ENCODE results near the gene AUTS2.

- TF ChIP-seq CTCF (IDR thresholded peaks at IDR 0.05; ENCODE audit: low read length) (no peak), EZH2 (IDR thresholded peaks at IDR 0.05; ENCODE audit: borderline replicate concordance, low read length) (no peak)
Observed at GRCh38 chr7:70032649-70033048, 434.4 kb downstream of the AUTS2 start.

Measured in OCI-LY1 (cell line).